Measurements from ENCODE around the gene BRD1. TPM values are rescaled to one million over a fixed set of nuclear protein-coding genes. Genes with fewer than 3 reads are reported as not detected.

The BRD1 gene
- total and polyA plus RNA-seq, 9 of the 15 experiments (the other 6 are each of a cell fraction or from before 2014, with no cell fraction given) = 0.42 to 17.6 (median 5.5) TPM

- no peak for TF ChIP-seq MGA (IDR thresholded peaks at IDR 0.05)
- no peak for TF ChIP-seq ETS1 (conservative IDR thresholded peaks at IDR 0.05; ENCODE audit: control insufficient read depth, low read depth, low read length)
- TF ChIP-seq ARID2 (IDR thresholded peaks at IDR 0.05) = no peak
- TF ChIP-seq ZNF586 (CRISPR knock-in tag; conservative IDR thresholded peaks at IDR 0.05) = no peak
- no peak for TF ChIP-seq MITF (IDR thresholded peaks at IDR 0.05)
Measured at GRCh38 chr22:49793871-49794270, 33.8 kb downstream of the BRD1 start (continued).

Measured in K562 (cell line).